ENCODE results near the gene CSAD.

DNA sequence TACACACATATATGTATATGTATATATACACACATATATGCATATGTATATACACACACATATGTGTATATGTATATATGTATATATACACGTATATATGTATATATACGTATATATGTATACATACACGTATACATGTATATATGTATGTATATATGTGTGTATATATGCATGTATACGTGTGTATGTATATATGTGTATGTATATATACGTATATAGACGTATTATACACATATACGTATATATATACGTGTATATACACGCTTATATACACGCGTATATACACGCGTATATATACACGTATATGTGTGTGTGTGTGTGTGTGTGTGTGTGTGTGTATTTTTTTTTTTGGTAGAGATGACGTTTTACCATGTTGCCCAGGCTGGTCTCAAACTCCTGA, 33.1 kb downstream of the CSAD start:
- no peak for TF ChIP-seq POLR2A (IDR thresholded peaks at IDR 0.05)
- TF ChIP-seq, protein P1, sequence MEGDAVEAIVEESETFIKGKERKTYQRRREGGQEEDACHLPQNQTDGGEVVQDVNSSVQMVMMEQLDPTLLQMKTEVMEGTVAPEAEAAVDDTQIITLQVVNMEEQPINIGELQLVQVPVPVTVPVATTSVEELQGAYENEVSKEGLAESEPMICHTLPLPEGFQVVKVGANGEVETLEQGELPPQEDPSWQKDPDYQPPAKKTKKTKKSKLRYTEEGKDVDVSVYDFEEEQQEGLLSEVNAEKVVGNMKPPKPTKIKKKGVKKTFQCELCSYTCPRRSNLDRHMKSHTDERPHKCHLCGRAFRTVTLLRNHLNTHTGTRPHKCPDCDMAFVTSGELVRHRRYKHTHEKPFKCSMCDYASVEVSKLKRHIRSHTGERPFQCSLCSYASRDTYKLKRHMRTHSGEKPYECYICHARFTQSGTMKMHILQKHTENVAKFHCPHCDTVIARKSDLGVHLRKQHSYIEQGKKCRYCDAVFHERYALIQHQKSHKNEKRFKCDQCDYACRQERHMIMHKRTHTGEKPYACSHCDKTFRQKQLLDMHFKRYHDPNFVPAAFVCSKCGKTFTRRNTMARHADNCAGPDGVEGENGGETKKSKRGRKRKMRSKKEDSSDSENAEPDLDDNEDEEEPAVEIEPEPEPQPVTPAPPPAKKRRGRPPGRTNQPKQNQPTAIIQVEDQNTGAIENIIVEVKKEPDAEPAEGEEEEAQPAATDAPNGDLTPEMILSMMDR (IDR thresholded peaks at IDR 0.05): no peak

Measured in testis (tissue), 2 donors.